Neural cell (in vitro differentiated cells): Measurements from ENCODE around the gene DERA. TPM values are rescaled to one million over a fixed set of nuclear protein-coding genes. Genes with fewer than 3 reads are reported as not detected.

Experiments
- H2AFZ ChIP-seq: fragments of 200-600, 300-800 bp; sonication (generic), shearing (Covaris generic); 2 replicates; pipeline ENCODE4 v1.6.0; 2014; ENCODE audit warnings: low read depth, mild to moderate bottlenecking, antibody characterized with exemption, low read length, moderate library complexity
- H3F3A ChIP-seq: fragments of 200-600 bp; shearing (Covaris generic); 2 replicates; pipeline ENCODE4 v1.6.1; 2016; ENCODE audit warnings: mild to moderate bottlenecking, moderate library complexity, mixed read lengths, antibody characterized with exemption, low read length; ENCODE audit not compliant: insufficient read depth, poor library complexity, severe bottlenecking
- H3K27ac ChIP-seq: fragments of 200-600, 300-800 bp; sonication (generic), shearing (Covaris generic); 2 replicates; pipeline ENCODE4 v1.5.1; 2014; ENCODE audit warnings: mild to moderate bottlenecking, low read length, moderate library complexity
- H3K27me3 ChIP-seq: fragments of 300-800, 200-600 bp; sonication (generic), shearing (Covaris generic); 2 replicates; pipeline ENCODE4 v1.6.0; 2014; ENCODE audit warnings: mild to moderate bottlenecking, low read depth, low read length, moderate library complexity; ENCODE audit not compliant: insufficient read depth
- H3K36me3 ChIP-seq: fragments of 300-800, 200-600 bp; sonication (generic), shearing (Covaris generic); 2 replicates; pipeline ENCODE4 v1.5.1; 2014; ENCODE audit warnings: mild to moderate bottlenecking, antibody characterized with exemption, low read length, moderate library complexity; ENCODE audit not compliant: insufficient read depth
- H3K4me2 ChIP-seq: fragments of 300-800, 200-600 bp; sonication (generic), shearing (Covaris generic); 2 replicates; pipeline ENCODE4 v1.6.0; 2014; ENCODE audit warnings: mild to moderate bottlenecking, low read length
- H3K4me3 ChIP-seq: fragments of 300-800, 200-600 bp; sonication (generic), shearing (Covaris generic); 2 replicates; pipeline ENCODE4 v1.5.1; 2014; ENCODE audit warnings: mild to moderate bottlenecking, low read length, moderate library complexity
- H3K79me2 ChIP-seq: fragments of 200-600 bp; shearing (Covaris generic); replicated peaks from 2 replicates; pipeline ENCODE4 v1.6.0; 2014; ENCODE audit warnings: mild to moderate bottlenecking, low read length, moderate library complexity; ENCODE audit not compliant: insufficient read depth
- H3K9ac ChIP-seq: fragments of 300-800, 200-600 bp; sonication (generic), shearing (Covaris generic); 2 replicates; pipeline ENCODE4 v1.6.1; 2016; ENCODE audit warnings: mild to moderate bottlenecking, low read length, mixed read lengths
- H3K9me2 ChIP-seq: fragments of 200-600 bp; shearing (Covaris generic); 2 replicates; pipeline ENCODE4 v1.6.1; 2016; ENCODE audit warnings: mild to moderate bottlenecking, low read length, mixed read lengths; ENCODE audit not compliant: insufficient read depth
- H3K9me3 ChIP-seq: fragments of 200-600, 300-800 bp; sonication (generic), shearing (Covaris generic); 2 replicates; pipeline ENCODE4 v1.6.1; 2016; ENCODE audit warnings: mild to moderate bottlenecking, mixed run types, low read length, moderate library complexity, mixed read lengths
- H4K20me1 ChIP-seq: fragments of 200-600 bp; shearing (Covaris generic); 2 replicates; pipeline ENCODE4 v1.6.1; 2016; ENCODE audit warnings: mild to moderate bottlenecking, mixed run types; ENCODE audit not compliant: insufficient read depth
- EP300 ChIP-seq: fragments of 450-650 bp; conservative IDR thresholded peaks from 2 replicates; pipeline ENCODE4 v1.6.1; 2014; ENCODE audit warnings: antibody characterized with exemption, mild to moderate bottlenecking, moderate library complexity; ENCODE audit not compliant: poor library complexity, severe bottlenecking
- EZH2 ChIP-seq: fragments of 200-600, 300-800 bp; shearing (Covaris generic), sonication (generic); IDR thresholded peaks from 2 replicates; pipeline ENCODE4 v1.6.1; 2014; ENCODE audit warnings: antibody characterized with exemption, low read length, borderline replicate concordance, mild to moderate bottlenecking; ENCODE audit not compliant: insufficient read depth, poor library complexity, severe bottlenecking
- MXI1 ChIP-seq: fragments of 450-650 bp; conservative IDR thresholded peaks from 2 replicates; pipeline ENCODE4 v1.6.1; 2014; ENCODE audit warnings: antibody characterized with exemption, mild to moderate bottlenecking; ENCODE audit not compliant: poor library complexity, severe bottlenecking
- POLR2AphosphoS5 ChIP-seq: IDR thresholded peaks from 2 replicates; pipeline ENCODE4 v1.6.1; 2012
- RAD21 ChIP-seq: fragments of 450-650 bp; conservative IDR thresholded peaks from 2 replicates; pipeline ENCODE4 v1.6.1; 2014; ENCODE audit warnings: antibody characterized with exemption, mild to moderate bottlenecking, moderate library complexity
- SMC3 ChIP-seq: fragments of 450-650 bp; conservative IDR thresholded peaks from 2 replicates; pipeline ENCODE4 v1.6.1; 2014; ENCODE audit warnings: antibody characterized with exemption, mild to moderate bottlenecking, moderate library complexity; ENCODE audit not compliant: poor library complexity
- TAF1 ChIP-seq: IDR thresholded peaks from 2 replicates; pipeline ENCODE4 v1.6.1; 2012; ENCODE audit warnings: low read depth
- polyA plus RNA-seq: library from polyadenylated mRNA; depleted of rRNA; stranded (reverse); fragments of >200 nt; gene quantifications from 2 replicates; pipeline ENCODE4 v1.2.3, GENCODE V29; 2014
- TF ChIP-seq, protein P1 (sequence below): fragments of 450-650 bp; IDR thresholded peaks from 2 replicates; pipeline ENCODE4 v1.5.1; 2014; ENCODE audit warnings: antibody characterized with exemption, mild to moderate bottlenecking, moderate library complexity; ENCODE audit not compliant: poor library complexity, severe bottlenecking
- TF ChIP-seq, protein P2 (sequence below): IDR thresholded peaks from 2 replicates; pipeline ENCODE4 v1.6.1; 2012; ENCODE audit warnings: borderline replicate concordance

The DERA gene
- polyA plus RNA-seq, 1 donor from 2014 or later = 7.7 TPM

DNA sequence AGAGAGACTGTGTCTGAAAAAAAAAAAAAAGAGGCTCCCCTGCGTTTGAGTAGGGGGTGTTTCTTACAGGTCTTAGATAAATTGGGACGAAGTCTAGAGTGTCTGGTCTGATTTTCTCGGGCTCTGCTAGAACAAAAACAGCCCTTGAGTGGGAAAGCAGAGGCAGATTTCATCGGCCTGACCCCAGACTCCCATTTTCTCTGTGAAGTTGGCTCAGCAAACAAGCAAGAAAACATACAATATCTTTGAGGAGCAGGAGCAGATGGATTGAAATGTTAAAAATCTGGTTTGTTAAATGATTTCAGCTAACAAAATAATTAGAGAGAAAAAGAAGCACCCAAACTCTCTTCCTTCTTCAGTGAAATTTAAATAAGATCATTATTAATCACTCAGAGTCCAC, 44.1 kb downstream of the DERA start:
- TF ChIP-seq, protein P1, sequence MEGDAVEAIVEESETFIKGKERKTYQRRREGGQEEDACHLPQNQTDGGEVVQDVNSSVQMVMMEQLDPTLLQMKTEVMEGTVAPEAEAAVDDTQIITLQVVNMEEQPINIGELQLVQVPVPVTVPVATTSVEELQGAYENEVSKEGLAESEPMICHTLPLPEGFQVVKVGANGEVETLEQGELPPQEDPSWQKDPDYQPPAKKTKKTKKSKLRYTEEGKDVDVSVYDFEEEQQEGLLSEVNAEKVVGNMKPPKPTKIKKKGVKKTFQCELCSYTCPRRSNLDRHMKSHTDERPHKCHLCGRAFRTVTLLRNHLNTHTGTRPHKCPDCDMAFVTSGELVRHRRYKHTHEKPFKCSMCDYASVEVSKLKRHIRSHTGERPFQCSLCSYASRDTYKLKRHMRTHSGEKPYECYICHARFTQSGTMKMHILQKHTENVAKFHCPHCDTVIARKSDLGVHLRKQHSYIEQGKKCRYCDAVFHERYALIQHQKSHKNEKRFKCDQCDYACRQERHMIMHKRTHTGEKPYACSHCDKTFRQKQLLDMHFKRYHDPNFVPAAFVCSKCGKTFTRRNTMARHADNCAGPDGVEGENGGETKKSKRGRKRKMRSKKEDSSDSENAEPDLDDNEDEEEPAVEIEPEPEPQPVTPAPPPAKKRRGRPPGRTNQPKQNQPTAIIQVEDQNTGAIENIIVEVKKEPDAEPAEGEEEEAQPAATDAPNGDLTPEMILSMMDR = no peak
- TF ChIP-seq EP300 = no peak
- no peak for TF ChIP-seq SMC3
- no peak for TF ChIP-seq MXI1
- no peak for TF ChIP-seq TAF1
- no peak for TF ChIP-seq EZH2
- TF ChIP-seq RAD21 = no peak
- TF ChIP-seq POLR2AphosphoS5 = no peak
- TF ChIP-seq, protein P2, sequence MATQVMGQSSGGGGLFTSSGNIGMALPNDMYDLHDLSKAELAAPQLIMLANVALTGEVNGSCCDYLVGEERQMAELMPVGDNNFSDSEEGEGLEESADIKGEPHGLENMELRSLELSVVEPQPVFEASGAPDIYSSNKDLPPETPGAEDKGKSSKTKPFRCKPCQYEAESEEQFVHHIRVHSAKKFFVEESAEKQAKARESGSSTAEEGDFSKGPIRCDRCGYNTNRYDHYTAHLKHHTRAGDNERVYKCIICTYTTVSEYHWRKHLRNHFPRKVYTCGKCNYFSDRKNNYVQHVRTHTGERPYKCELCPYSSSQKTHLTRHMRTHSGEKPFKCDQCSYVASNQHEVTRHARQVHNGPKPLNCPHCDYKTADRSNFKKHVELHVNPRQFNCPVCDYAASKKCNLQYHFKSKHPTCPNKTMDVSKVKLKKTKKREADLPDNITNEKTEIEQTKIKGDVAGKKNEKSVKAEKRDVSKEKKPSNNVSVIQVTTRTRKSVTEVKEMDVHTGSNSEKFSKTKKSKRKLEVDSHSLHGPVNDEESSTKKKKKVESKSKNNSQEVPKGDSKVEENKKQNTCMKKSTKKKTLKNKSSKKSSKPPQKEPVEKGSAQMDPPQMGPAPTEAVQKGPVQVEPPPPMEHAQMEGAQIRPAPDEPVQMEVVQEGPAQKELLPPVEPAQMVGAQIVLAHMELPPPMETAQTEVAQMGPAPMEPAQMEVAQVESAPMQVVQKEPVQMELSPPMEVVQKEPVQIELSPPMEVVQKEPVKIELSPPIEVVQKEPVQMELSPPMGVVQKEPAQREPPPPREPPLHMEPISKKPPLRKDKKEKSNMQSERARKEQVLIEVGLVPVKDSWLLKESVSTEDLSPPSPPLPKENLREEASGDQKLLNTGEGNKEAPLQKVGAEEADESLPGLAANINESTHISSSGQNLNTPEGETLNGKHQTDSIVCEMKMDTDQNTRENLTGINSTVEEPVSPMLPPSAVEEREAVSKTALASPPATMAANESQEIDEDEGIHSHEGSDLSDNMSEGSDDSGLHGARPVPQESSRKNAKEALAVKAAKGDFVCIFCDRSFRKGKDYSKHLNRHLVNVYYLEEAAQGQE = no peak
- Histone ChIP-seq H4K20me1 (no peaks in the 10 kb centered on the region), H3K4me2 (no peak overlapping the region), H3K9me3 (no peaks in the 10 kb centered on the region), H3K27ac (no peak overlapping the region), H3K4me3 (no peak overlapping the region), H3F3A (no peaks in the 10 kb centered on the region), H3K27me3 (no peaks in the 10 kb centered on the region), H3K79me2 (no peaks in the 10 kb centered on the region), H3K9me2 (no peaks in the 10 kb centered on the region), H3K9ac (no peak overlapping the region), H3K36me3 (no peaks in the 10 kb centered on the region), H2AFZ (no peak overlapping the region)

DNA sequence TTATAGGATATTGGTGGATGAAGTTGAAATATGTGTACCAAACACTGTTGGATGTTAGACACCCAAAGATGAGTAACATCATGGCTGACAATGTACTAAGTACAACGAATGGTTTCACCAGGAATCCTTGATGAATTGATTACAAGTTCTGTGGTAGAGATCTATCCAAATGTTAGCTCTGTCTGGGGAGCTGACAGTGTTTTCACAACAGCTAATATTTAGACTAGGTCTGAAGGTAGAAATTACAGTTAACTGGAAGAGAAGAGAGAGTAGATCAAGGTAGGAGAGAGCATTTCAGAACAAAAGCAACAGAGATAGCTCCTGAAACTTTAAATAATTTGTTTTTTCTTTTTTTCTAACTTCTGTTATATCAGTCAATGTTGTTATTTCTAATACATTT, 44.9 kb downstream of the DERA start:
- Histone ChIP-seq H3K79me2 (no peaks in the 10 kb centered on the region), H3K9ac (no peak overlapping the region), H2AFZ (no peak overlapping the region), H3K27ac (no peak overlapping the region), H3K4me3 (no peak overlapping the region), H3K9me3 (no peaks in the 10 kb centered on the region), H3K36me3 (no peaks in the 10 kb centered on the region), H4K20me1 (no peaks in the 10 kb centered on the region), H3F3A (no peaks in the 10 kb centered on the region), H3K27me3 (no peaks in the 10 kb centered on the region), H3K4me2 (no peak overlapping the region), H3K9me2 (no peaks in the 10 kb centered on the region)
- TF ChIP-seq TAF1 = no peak
- no peak for TF ChIP-seq EP300
- no peak for TF ChIP-seq RAD21
- no peak for TF ChIP-seq EZH2
- TF ChIP-seq, protein P2 = no peak
- TF ChIP-seq SMC3 = no peak
